Activated naive CD8-positive, alpha-beta T cell treated with anti-CD3 and anti-CD28 coated beads, Interleukin-2, amount 50 U/mL, for 24 hours (primary cell): ENCODE measurements around the gene PTPRO.

Experiments
- ATAC-seq: fragments of 150-1000 bp; cut with Tn5 transposase; one replicate; pipeline ENCODE4 v1.10.0; 2021
- DNase-seq: peaks from one replicate; pipeline ENCODE4 v3.0.0; 2021
- H3K27ac Mint-ChIP-seq: one replicate; pipeline ENCODE4 v1.8.0; 2021; ENCODE audit warnings: mild to moderate bottlenecking, mixed read lengths
- H3K27me3 Mint-ChIP-seq: one replicate; pipeline ENCODE4 v1.8.0; 2021; ENCODE audit warnings: mixed read lengths
- H3K36me3 Mint-ChIP-seq: one replicate; pipeline ENCODE4 v1.8.0; 2021; ENCODE audit warnings: low read depth, mixed read lengths
- H3K4me1 Mint-ChIP-seq: one replicate; pipeline ENCODE4 v1.8.0; 2021; ENCODE audit warnings: mixed read lengths
- H3K4me3 Mint-ChIP-seq: one replicate; pipeline ENCODE4 v1.8.0; 2021; ENCODE audit warnings: mild to moderate bottlenecking, moderate library complexity, mixed read lengths
- H3K9me3 Mint-ChIP-seq: one replicate; pipeline ENCODE4 v1.8.0; 2021; ENCODE audit warnings: mixed read lengths

Gene PTPRO

DNA sequence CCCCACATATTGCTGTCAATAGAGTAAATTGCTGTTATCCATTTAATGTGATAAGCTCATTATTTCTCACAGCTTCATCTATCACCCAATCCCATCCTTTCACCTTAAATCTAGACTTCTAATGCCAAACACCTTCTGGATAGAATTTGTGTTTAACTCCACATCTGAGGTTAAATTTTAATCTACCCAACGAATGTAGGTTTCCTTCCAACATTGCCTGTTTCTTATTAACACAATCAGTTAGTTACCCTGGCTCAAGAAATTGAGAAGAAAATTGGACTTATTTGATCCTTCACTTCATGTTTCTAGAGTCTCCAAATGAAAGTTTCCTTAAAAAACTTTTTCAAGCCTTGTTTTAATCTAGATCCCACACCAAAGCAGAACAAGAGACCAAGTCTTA lies 67.3 kb downstream of the PTPRO start:
- no peak overlapping the region for H3K27ac Mint-ChIP-seq
- no peak for ATAC-seq
- H3K36me3 Mint-ChIP-seq, result no peaks in the 10 kb centered on the region
- DNase-seq, result no peak
- peaks cover 2% of the 10 kb centered on the region for H3K27me3 Mint-ChIP-seq
- no peaks in the 10 kb centered on the region for H3K4me1 Mint-ChIP-seq
- no peaks in the 10 kb centered on the region for H3K9me3 Mint-ChIP-seq
- no peak overlapping the region for H3K4me3 Mint-ChIP-seq

DNA sequence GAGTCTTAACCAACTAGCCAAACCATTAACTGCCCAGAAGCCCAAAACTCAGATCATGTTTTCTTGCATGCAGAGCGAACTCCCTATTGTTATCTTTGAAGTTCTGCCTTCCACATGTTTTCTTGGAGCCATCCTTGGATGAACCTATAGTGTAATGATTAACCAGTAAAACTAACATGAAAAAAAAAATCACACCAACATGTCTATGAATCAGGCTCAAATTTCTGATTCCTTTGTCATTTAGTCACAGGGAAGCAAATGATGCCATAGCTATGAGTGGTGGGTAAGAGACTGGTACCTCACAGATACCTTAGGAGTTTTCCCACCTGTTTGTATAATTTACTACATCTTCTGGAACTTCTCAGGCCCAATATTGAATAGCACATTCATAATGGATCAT lies 70.7 kb downstream of the PTPRO start:
- no peak overlapping the region for H3K27ac Mint-ChIP-seq

DNA sequence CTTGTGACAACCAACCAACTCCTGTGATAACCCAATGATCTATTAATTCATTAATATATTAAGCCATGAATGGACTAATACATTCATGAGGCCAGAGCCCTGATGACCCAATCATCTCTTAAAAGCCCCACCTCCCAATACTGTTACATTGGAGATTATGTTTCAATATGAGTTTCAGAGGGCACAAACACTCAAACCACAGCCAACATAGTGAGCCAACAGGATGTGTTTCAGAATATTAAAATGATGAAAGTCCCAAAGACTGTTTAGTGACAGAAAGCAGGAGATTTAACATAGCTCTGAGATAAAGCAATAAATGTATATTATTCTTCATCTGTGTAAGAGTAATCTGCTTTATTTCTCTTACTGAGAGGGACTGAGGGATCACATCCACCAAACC lies 71.7 kb downstream of the PTPRO start:
- Mint-ChIP-seq H3K4me3 (no peak overlapping the region), H3K9me3 (no peaks in the 10 kb centered on the region), H3K36me3 (no peaks in the 10 kb centered on the region), H3K27me3 (peaks cover 3% of the 10 kb centered on the region), H3K27ac (no peak overlapping the region), H3K4me1 (no peaks in the 10 kb centered on the region)
- no peak for DNase-seq
- ATAC-seq, result no peak

More for the DNA sequence above, 70.7 kb downstream of the PTPRO start:
- no peak for ATAC-seq
- Mint-ChIP-seq H3K4me1 (no peaks in the 10 kb centered on the region), H3K27me3 (peaks cover 3% of the 10 kb centered on the region), H3K9me3 (no peaks in the 10 kb centered on the region), H3K4me3 (no peak overlapping the region), H3K36me3 (no peaks in the 10 kb centered on the region)
- no peak for DNase-seq

DNA sequence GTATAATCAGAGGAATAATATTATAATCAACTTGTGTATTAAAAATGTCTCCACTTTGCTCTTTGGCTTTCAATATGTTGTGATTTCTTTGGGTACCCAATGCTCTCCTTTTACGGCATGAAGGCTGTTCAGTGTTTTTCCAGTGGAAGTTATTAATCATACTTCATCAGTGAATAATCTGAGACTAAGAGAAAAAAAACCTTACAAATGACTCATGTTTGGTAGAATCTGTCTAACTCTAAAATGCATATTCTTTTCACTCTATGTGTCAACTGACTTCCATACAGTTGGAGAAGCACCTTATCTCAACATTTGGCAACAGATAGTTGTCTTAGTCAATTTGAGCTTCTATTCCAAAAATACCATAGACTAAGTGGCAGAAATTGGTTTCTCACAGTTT lies 82.2 kb downstream of the PTPRO start:
- peaks cover 3% of the 10 kb centered on the region for H3K4me1 Mint-ChIP-seq
- peak; percentile 43 for ATAC-seq
- H3K27me3 Mint-ChIP-seq, result peaks cover 3% of the 10 kb centered on the region
- no peak overlapping the region for H3K4me3 Mint-ChIP-seq
- H3K36me3 Mint-ChIP-seq, result no peaks in the 10 kb centered on the region
- DNase-seq, result no peak
- peak overlapping the region; percentile 6 for H3K27ac Mint-ChIP-seq
- peaks cover 7% of the 10 kb centered on the region for H3K9me3 Mint-ChIP-seq

DNA sequence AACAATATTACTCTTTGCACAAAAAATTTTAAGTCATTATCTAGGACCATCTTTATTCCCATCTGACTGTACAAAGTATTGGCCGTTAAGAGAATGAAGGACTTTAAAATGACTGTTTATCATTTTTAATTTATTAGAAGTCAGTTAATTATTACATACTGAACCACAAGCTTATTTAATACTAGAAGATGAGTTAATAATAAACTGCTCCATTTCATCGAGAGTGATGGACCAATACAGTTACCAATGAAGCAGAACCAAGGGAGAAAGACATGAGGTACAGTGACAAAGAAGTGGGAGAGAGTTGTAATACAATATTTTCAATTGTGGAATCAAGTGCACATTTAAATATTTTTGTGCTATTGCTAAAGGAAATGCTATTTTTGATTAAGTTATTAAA lies 83.3 kb downstream of the PTPRO start:
- ATAC-seq (no peak), DNase-seq (no peak)
- Mint-ChIP-seq H3K4me3 (no peak overlapping the region), H3K36me3 (no peaks in the 10 kb centered on the region), H3K27me3 (no peaks in the 10 kb centered on the region), H3K4me1 (peaks cover 3% of the 10 kb centered on the region), H3K27ac (no peak overlapping the region), H3K9me3 (peaks cover 7% of the 10 kb centered on the region)

GRCh38 chr12:15407025-15407424 lies 84.7 kb downstream of the PTPRO start:
- no peaks in the 10 kb centered on the region for H3K27me3 Mint-ChIP-seq
- peaks cover 3% of the 10 kb centered on the region for H3K4me1 Mint-ChIP-seq
- H3K27ac Mint-ChIP-seq, result no peak overlapping the region
- H3K9me3 Mint-ChIP-seq, result peaks cover 7% of the 10 kb centered on the region
- DNase-seq (no peak), ATAC-seq (no peak)
- no peak overlapping the region for H3K4me3 Mint-ChIP-seq
- no peaks in the 10 kb centered on the region for H3K36me3 Mint-ChIP-seq

GRCh38 chr12:15411842-15412241 lies 89.5 kb downstream of the PTPRO start:
- Mint-ChIP-seq H3K27ac (no peak overlapping the region), H3K4me3 (no peak overlapping the region), H3K27me3 (peaks cover 2% of the 10 kb centered on the region), H3K4me1 (peaks cover 2% of the 10 kb centered on the region), H3K36me3 (no peaks in the 10 kb centered on the region), H3K9me3 (no peaks in the 10 kb centered on the region)
- no peak for ATAC-seq
- no peak for DNase-seq

DNA sequence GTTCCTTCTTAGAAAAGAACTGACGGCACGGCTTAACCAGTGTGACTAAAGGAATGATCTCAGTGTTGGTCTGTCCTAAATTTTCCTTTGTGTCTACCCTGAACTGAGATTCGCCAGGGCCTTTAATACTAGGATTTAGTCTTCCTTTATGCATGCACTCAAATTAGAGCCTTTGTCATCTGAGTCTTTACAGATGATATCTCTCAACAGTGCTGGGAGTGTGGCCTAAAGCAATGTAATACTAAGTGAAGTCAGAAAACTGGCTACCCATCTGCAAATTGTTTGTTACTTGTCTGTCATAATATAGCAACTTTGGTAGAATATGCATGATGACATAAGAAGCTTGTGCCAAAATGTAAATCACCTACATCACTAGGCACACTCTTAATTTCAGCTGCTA lies 95.4 kb downstream of the PTPRO start:
- no peaks in the 10 kb centered on the region for H3K9me3 Mint-ChIP-seq

GRCh38 chr12:15423629-15424028 lies 101.3 kb downstream of the PTPRO start:
- Mint-ChIP-seq H3K4me3 (no peak overlapping the region), H3K27me3 (peaks cover 6% of the 10 kb centered on the region), H3K27ac (no peak overlapping the region), H3K4me1 (no peaks in the 10 kb centered on the region), H3K36me3 (no peaks in the 10 kb centered on the region), H3K9me3 (no peaks in the 10 kb centered on the region)
- DNase-seq, result no peak
- ATAC-seq, result no peak

More for the DNA sequence above, 95.4 kb downstream of the PTPRO start:
- no peak overlapping the region for H3K4me3 Mint-ChIP-seq
- H3K36me3 Mint-ChIP-seq, result no peaks in the 10 kb centered on the region
- DNase-seq, result no peak
- peaks cover 2% of the 10 kb centered on the region for H3K27me3 Mint-ChIP-seq
- no peak for ATAC-seq
- H3K4me1 Mint-ChIP-seq, result peaks cover 2% of the 10 kb centered on the region
- no peak overlapping the region for H3K27ac Mint-ChIP-seq

GRCh38 chr12:15427913-15428312 lies 105.6 kb downstream of the PTPRO start:
- H3K27me3 Mint-ChIP-seq, result peaks cover 17% of the 10 kb centered on the region
- H3K4me3 Mint-ChIP-seq, result no peak overlapping the region
- DNase-seq (no peak), ATAC-seq (no peak)
- H3K9me3 Mint-ChIP-seq, result no peaks in the 10 kb centered on the region
- H3K27ac Mint-ChIP-seq, result no peak overlapping the region
- no peaks in the 10 kb centered on the region for H3K36me3 Mint-ChIP-seq
- no peaks in the 10 kb centered on the region for H3K4me1 Mint-ChIP-seq

DNA sequence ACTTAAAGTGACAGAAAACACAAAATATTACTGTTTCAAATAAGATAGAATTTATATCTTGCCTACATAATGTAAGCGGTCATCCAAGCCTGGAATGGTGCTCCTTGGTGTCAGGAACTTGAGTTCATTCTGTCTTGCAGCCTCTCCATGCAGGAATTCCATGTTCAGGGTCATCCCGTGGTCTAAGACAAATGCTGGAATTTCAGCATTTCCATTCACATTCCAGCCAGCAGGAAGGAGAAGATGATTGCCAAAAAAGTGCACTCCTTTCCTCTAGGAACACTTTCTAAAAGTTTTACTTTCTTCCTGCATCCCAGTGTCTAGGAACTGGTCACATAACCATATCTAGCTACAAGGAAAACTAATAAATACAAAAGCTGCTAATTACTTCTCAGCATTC lies 106.3 kb downstream of the PTPRO start:
- H3K27ac Mint-ChIP-seq, result no peak overlapping the region
- no peak overlapping the region for H3K4me3 Mint-ChIP-seq
- H3K4me1 Mint-ChIP-seq, result no peaks in the 10 kb centered on the region
- no peaks in the 10 kb centered on the region for H3K36me3 Mint-ChIP-seq
- no peak for ATAC-seq
- no peaks in the 10 kb centered on the region for H3K9me3 Mint-ChIP-seq
- DNase-seq, result no peak
- H3K27me3 Mint-ChIP-seq, result peaks cover 17% of the 10 kb centered on the region

GRCh38 chr12:15429262-15429661 lies 107.0 kb downstream of the PTPRO start:
- H3K27me3 Mint-ChIP-seq, result peaks cover 17% of the 10 kb centered on the region
- DNase-seq (no peak), ATAC-seq (no peak)
- H3K27ac Mint-ChIP-seq, result no peak overlapping the region
- no peaks in the 10 kb centered on the region for H3K4me1 Mint-ChIP-seq
- H3K4me3 Mint-ChIP-seq, result no peak overlapping the region
- H3K36me3 Mint-ChIP-seq, result no peaks in the 10 kb centered on the region
- no peaks in the 10 kb centered on the region for H3K9me3 Mint-ChIP-seq

DNA sequence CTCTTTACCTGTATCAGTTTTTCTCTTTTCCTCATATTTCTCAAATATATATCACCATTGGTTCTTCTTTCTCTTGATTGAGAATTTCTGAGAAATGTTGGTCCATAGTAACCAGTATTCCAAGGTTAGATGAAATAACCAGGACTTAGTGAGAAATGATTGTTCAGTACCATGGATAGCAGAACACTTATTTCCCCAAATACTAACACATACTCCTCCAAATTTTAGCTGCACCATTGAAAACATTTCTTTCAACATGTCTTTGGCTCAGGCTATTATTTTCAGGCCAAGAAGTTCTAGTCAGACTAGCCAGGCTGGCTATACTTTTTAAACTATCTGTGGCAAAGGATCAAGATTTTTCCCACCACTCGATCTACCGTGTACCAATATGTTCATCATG lies 113.3 kb downstream of the PTPRO start:
- Mint-ChIP-seq H3K36me3 (no peaks in the 10 kb centered on the region), H3K9me3 (peaks cover 10% of the 10 kb centered on the region), H3K27me3 (peaks cover 8% of the 10 kb centered on the region), H3K4me3 (no peak overlapping the region), H3K27ac (no peak overlapping the region), H3K4me1 (no peaks in the 10 kb centered on the region)
- ATAC-seq (no peak), DNase-seq (no peak)

- no peaks in the 10 kb centered on the region for H3K4me1 Mint-ChIP-seq
- ATAC-seq, result no peak
- DNase-seq, result no peak
- H3K4me3 Mint-ChIP-seq, result no peak overlapping the region
- H3K36me3 Mint-ChIP-seq, result no peaks in the 10 kb centered on the region
- peaks cover 10% of the 10 kb centered on the region for H3K9me3 Mint-ChIP-seq
- no peak overlapping the region for H3K27ac Mint-ChIP-seq
- H3K27me3 Mint-ChIP-seq, result peaks cover 6% of the 10 kb centered on the region
Measured at GRCh38 chr12:15439459-15439858, 117.2 kb downstream of the PTPRO start.

DNA sequence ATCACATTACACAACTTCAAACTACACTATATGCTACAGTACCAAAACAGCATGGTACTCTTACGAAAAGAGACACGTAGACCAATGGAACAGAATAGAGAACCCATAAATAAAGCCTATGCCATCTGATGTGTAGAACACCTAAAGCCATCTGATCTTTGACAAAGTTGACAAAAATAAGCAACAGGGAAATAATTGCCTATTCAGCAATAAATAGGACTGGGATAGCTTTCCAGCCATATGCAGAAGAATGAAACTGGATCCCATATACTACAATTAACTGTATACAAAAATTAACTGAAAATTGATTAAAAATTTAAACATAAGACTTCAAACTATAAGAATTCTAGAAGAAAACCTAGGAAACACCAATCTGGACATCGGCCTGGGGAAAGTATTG lies 120.7 kb downstream of the PTPRO start:
- no peak for DNase-seq
- Mint-ChIP-seq H3K9me3 (peaks cover 7% of the 10 kb centered on the region), H3K4me3 (no peak overlapping the region), H3K4me1 (no peaks in the 10 kb centered on the region), H3K27me3 (peaks cover 3% of the 10 kb centered on the region), H3K27ac (no peak overlapping the region), H3K36me3 (no peaks in the 10 kb centered on the region)
- no peak for ATAC-seq

DNA sequence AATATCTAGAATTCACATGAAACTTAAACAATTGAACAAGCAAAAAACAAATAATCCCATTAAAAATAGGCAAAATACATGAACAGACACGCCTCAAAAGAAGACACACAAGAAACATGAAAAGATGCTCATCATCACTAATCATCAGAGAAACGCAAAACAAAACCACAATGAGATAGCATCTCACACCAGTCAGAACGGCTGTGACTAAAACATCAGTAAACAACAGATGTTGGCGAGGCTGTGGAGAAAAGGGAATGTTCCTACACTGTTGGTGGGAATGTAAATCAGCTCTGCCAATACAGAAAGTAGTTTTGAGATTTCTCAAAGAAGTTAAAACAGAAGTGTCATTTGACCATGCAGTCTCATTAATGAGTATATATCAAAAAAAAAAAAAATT lies 121.3 kb downstream of the PTPRO start:
- no peak overlapping the region for H3K27ac Mint-ChIP-seq
- peaks cover 3% of the 10 kb centered on the region for H3K9me3 Mint-ChIP-seq
- H3K27me3 Mint-ChIP-seq, result peaks cover 3% of the 10 kb centered on the region
- H3K4me3 Mint-ChIP-seq, result no peak overlapping the region
- ATAC-seq (no peak), DNase-seq (no peak)
- no peaks in the 10 kb centered on the region for H3K36me3 Mint-ChIP-seq
- no peaks in the 10 kb centered on the region for H3K4me1 Mint-ChIP-seq
